Measurements from ENCODE around the gene NCKAP1.
A peak's percentile ranks its signal among the peaks of the same experiment; 100 is the strongest.

The NCKAP1 gene

DNA sequence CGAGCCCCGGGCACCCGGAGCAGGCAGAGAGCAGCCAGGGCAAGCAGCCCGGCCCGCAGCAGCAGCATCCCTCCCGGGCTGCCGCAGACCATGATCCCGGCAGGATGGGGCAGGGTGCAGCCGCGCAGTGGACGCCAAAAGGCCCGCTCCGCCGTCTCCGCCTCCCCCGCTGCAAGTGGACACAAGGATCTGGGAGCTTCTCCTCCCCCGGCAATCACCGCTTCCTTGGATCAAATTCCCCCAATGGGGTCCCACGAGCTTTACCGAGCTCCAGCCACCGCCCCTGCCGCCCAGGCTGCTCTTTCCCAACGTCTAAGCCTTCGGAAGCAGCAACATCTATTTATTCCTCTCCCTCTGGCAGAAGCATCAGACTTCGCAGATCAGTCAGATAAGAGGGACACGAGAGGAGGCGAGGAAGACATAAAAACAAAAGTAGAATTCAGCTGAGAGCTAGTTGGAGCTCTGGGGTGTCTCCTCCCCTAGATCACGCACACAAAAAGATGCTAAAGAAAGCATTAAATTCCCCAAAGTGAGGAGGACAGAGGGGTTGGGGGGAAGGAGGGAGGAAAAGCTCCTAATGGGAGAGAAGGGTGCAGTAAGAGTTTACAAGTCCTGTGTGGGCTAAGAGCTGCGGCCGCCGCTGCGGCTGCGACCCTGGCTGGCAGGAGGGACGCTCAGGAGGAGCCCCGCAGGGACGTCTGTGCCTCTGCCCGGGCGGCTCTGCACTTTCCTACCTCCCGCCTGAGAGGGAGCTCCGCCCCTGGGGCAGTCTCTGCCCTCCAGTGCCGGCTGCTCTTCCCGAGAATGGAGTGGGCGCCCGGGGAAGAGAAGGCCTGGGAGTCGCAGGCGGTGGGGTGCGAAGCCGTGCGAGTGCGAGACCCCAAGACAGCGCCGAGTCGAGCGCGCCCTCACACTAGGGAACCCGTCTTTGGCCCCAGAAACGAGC lies 171.5 kb downstream of the NCKAP1 start, which contains the start of gene FRZB:
Gene FRZB (minus strand): TSS at position 177 of the 946 bp plus-strand sequence. CDS start 85 bp downstream, at position 92.
- DNase-seq (ENCODE audit: low read depth): peak; percentile 85

DNA sequence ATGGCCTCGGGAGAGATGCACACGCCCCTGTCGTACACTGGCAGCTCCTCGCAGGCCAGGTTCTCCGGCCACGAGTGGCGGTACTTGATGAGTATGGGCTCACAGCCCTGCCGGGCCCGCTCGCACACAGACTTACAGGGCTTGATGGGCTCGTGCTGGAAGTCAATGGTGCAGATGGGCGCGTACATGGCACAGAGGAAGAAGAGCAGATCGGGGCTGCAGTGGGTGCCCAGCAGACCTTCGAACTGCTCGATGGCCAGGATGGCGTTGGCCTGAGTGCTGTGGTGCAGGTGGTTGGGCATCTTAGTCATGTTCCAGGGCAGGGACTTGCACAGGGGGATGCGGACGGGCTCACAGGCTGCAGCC lies 172.2 kb downstream of the NCKAP1 start:
- DNase-seq (ENCODE audit: low read depth): peak; percentile 32

DNA sequence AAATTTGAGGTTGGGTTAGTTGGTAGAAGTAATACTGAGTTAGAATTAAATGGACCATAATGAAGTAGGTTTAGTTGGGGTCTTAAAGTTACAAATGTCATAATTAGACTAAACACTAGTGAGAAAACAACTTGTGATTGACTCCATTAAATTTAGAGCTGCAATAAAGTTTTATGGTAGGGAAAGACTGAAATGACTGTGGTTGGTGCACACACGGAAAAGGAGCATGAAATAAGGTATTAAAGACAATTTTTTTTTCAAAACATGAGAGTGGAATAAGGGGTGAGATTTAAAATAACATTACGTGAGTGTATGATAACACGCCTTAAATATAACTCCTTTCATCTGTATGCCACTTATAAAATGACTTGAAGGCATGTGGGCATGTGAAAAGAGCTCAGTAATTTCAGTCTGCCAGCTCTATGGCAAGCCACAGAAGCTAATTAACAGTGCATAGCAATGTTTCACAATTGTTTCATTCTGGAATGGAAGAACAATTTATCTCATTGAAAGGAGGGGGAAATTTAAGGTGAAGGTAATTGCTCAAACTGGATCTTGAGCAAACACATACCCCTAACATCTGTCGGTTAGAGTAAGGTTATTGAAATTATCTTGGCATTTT lies 173.2 kb downstream of the NCKAP1 start:
- DNase-seq (ENCODE audit: low read depth): no peak

DNA sequence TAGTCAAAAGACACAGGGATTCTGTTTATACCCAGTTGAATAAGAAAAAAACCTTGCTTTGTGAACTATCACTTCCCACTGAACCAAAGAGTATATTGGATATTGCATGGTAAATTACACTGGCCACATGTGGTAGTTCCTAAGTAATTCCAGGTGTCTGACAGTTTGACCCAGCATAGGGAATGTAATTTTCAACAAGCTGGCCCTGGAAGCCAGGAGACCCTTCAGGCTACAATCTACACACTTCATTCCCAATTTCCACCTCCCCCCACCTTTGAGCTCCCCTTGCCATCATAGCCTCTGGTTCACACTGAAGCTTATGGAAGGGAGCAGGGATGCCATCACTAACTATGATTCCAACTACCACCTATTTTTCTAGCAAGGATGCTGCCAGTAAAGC lies 174.6 kb downstream of the NCKAP1 start:
- DNase-seq (ENCODE audit: low read depth): no peak

DNA sequence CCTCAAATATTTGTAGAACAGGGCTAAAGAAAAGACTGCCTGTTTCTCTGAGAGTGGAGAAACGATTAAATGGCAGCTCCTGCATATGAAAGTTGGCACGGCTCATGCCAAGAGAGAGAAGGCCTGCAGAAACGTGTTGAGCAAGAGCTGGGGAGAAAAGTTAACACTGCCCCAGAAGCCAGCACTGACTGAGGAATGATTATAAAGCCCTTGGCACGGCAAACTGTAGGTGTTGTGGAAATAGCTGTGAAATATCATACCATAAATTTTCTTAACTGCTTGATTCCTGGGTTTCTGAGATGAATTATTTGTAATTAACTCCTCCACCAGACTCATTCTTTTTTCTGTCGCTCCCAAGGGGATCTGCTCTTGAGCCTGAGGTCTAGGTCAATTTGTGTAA lies 176.2 kb downstream of the NCKAP1 start:
- DNase-seq (ENCODE audit: low read depth): peak; percentile 61

DNA sequence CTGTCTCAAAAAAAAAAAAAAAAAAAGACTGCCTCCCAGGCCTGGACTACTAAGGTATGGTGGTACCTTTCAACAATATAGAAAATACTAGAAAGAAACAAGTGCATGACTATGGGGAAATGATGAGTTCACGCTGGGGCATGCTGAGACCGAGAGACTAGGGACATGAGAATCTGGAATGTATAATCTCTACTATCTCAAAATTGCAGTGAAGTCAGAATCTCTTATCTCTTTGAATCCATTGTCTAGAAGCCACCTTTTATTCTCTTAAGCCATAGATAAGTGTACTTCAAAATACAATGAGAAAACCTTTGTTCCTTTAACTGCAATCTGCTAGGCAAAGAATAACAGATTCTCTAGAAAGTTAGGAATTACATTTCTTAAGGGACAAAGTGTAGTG lies 177.4 kb downstream of the NCKAP1 start:
- DNase-seq (ENCODE audit: low read depth): no peak
